SK-N-SH treated with all-trans-retinoic acid at 6 μM for 48 hours (cell line): ENCODE data around the gene LRRC7.

ENCODE experiments used
- ATAC-seq: fragments of 200-7000 bp; cut with Tn5 transposase; 3 replicates; pipeline ENCODE4 v1.9.1; 2020; ENCODE audit warnings: mild to moderate bottlenecking, moderate library complexity
- BACH2 ChIP-seq: fragments of 250-450 bp; sonication (Bioruptor Pico); IDR thresholded peaks from 2 replicates; pipeline ENCODE4 v1.9.0; 2021; ENCODE audit warnings: mild to moderate bottlenecking, borderline replicate concordance
- CREB5 ChIP-seq: fragments of 250-450 bp; sonication (Bioruptor Pico); IDR thresholded peaks from 2 replicates; pipeline ENCODE4 v1.5.1; 2020; ENCODE audit warnings: low read depth, mild to moderate bottlenecking, moderate library complexity
- CSDC2 ChIP-seq: fragments of 250-450 bp; sonication (Bioruptor Pico); IDR thresholded peaks from 2 replicates; pipeline ENCODE4 v1.5.0; 2020; ENCODE audit warnings: mild to moderate bottlenecking, moderate library complexity
- CSRNP3 ChIP-seq: fragments of 250-450 bp; sonication (Bioruptor Pico); IDR thresholded peaks from 2 replicates; pipeline ENCODE4 v1.5.1; 2021; ENCODE audit warnings: mild to moderate bottlenecking, moderate library complexity
- OSR1 ChIP-seq: fragments of 250-450 bp; sonication (Bioruptor Pico); IDR thresholded peaks from 2 replicates; pipeline ENCODE4 v1.8.0; 2022; ENCODE audit warnings: moderate library complexity, mild to moderate bottlenecking, inconsistent platforms
- PATZ1 ChIP-seq: fragments of 250-450 bp; sonication (Bioruptor Pico); IDR thresholded peaks from 2 replicates; pipeline ENCODE4 v1.8.0; 2020; ENCODE audit warnings: mild to moderate bottlenecking, moderate library complexity, borderline replicate concordance
- PPARA ChIP-seq: fragments of 250-450 bp; sonication (Bioruptor Pico); IDR thresholded peaks from 2 replicates; pipeline ENCODE4 v1.5.0; 2020; ENCODE audit warnings: mild to moderate bottlenecking, borderline replicate concordance
- RARB ChIP-seq: fragments of 250-450 bp; sonication (Bioruptor Pico); IDR thresholded peaks from 2 replicates; pipeline ENCODE4 v1.8.0; 2021; ENCODE audit warnings: mild to moderate bottlenecking, moderate library complexity
- SNAI2 ChIP-seq: fragments of 250-450 bp; sonication (Bioruptor Pico); IDR thresholded peaks from 2 replicates; pipeline ENCODE4 v1.5.0; 2020; ENCODE audit warnings: mild to moderate bottlenecking, moderate library complexity
- TCF4 ChIP-seq: fragments of 250-450 bp; sonication (Bioruptor Pico); IDR thresholded peaks from 2 replicates; pipeline ENCODE4 v1.8.0; 2021; ENCODE audit warnings: mild to moderate bottlenecking, moderate library complexity, borderline replicate concordance
- TOX ChIP-seq: fragments of 250-450 bp; sonication (Bioruptor Pico); IDR thresholded peaks from 2 replicates; pipeline ENCODE4 v1.8.0; 2021; ENCODE audit warnings: mild to moderate bottlenecking, moderate library complexity, borderline replicate concordance
- ZC3H10 ChIP-seq: fragments of 250-450 bp; sonication (Bioruptor Pico); IDR thresholded peaks from 2 replicates; pipeline ENCODE4 v1.5.1; 2021; ENCODE audit warnings: mild to moderate bottlenecking, moderate library complexity
- ZFP3 ChIP-seq: fragments of 250-450 bp; sonication (Bioruptor Pico); IDR thresholded peaks from 2 replicates; pipeline ENCODE4 v1.5.0; 2020; ENCODE audit warnings: mild to moderate bottlenecking, moderate library complexity
- ZNF565 ChIP-seq: fragments of 450-650 bp; formaldehyde crosslinking; conservative IDR thresholded peaks from 2 replicates; pipeline ENCODE4 v1.5.0; 2020; ENCODE audit warnings: low read depth, mild to moderate bottlenecking, moderate library complexity
- ZNF70 ChIP-seq: fragments of 450-650 bp; formaldehyde crosslinking; IDR thresholded peaks from 2 replicates; pipeline ENCODE4 v1.5.0; 2020; ENCODE audit warnings: mild to moderate bottlenecking, moderate library complexity
- TF ChIP-seq, protein P1 (sequence below): fragments of 250-450 bp; sonication (Bioruptor Pico); IDR thresholded peaks from 2 replicates; pipeline ENCODE4 v1.5.0; 2020; ENCODE audit warnings: mild to moderate bottlenecking, moderate library complexity

LRRC7 gene

GRCh38 chr1:69638673-69639072 lies 71.0 kb downstream of the LRRC7 start:
- no peak for ATAC-seq
- no peak for TF ChIP-seq PATZ1 (CRISPR knock-in tag)
- no peak for TF ChIP-seq ZFP3

DNA sequence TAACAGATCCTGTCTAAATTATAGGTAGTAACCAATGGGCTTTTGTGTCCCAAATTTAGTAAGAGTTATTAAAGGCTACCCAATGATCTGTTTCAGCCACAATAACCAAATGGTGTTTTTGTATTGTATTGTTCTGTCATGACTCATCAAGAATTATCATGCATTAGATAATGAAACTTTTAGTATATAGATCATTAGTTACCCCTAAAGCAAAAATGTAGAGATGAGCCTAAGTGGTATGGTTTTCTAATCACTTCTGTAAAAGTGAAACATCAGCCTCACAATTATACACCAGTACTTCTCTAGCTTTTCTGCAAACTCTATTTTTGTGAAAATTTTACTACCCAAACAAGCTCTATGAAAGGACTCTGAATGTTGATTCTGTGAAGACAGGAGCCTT lies 71.4 kb downstream of the LRRC7 start:
- no peak for ATAC-seq
- no peak for TF ChIP-seq BACH2 (CRISPR knock-in tag)
- no peak for TF ChIP-seq RARB
- TF ChIP-seq ZNF565 (CRISPR knock-in tag): no peak
- TF ChIP-seq OSR1 (CRISPR knock-in tag): no peak
- TF ChIP-seq CSDC2 (CRISPR knock-in tag): no peak

DNA sequence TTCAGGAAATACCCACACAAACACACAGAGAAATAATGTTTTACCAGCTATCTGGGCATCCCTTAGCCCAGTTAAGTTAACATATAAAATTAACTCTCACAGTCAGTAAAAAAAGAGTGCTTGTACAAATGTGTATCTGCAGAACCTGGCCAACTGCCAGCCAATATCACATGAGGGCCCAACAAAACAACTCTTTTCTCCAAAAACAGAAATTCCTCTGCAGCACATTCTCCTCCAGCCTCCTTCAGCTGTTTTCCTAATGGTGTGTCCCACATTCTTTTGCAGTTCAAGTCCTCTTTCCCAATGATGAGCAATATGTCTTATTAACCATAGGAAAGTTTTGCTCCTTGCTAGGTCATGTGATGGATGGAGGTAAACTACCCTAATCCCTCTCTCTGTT lies 75.5 kb downstream of the LRRC7 start:
- TF ChIP-seq, protein P1, sequence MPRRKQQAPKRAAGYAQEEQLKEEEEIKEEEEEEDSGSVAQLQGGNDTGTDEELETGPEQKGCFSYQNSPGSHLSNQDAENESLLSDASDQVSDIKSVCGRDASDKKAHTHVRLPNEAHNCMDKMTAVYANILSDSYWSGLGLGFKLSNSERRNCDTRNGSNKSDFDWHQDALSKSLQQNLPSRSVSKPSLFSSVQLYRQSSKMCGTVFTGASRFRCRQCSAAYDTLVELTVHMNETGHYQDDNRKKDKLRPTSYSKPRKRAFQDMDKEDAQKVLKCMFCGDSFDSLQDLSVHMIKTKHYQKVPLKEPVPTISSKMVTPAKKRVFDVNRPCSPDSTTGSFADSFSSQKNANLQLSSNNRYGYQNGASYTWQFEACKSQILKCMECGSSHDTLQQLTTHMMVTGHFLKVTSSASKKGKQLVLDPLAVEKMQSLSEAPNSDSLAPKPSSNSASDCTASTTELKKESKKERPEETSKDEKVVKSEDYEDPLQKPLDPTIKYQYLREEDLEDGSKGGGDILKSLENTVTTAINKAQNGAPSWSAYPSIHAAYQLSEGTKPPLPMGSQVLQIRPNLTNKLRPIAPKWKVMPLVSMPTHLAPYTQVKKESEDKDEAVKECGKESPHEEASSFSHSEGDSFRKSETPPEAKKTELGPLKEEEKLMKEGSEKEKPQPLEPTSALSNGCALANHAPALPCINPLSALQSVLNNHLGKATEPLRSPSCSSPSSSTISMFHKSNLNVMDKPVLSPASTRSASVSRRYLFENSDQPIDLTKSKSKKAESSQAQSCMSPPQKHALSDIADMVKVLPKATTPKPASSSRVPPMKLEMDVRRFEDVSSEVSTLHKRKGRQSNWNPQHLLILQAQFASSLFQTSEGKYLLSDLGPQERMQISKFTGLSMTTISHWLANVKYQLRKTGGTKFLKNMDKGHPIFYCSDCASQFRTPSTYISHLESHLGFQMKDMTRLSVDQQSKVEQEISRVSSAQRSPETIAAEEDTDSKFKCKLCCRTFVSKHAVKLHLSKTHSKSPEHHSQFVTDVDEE (CRISPR knock-in tag): no peak
- TF ChIP-seq CREB5 (CRISPR knock-in tag): no peak
- no peak for ATAC-seq

- TF ChIP-seq ZFP3 (no peak), CREB5 (CRISPR knock-in tag) (no peak), RARB (no peak), PPARA (CRISPR knock-in tag) (no peak), ZNF70 (CRISPR knock-in tag) (no peak), TCF4 (CRISPR knock-in tag) (no peak), TOX (CRISPR knock-in tag) (no peak), OSR1 (CRISPR knock-in tag) (no peak), CSRNP3 (no peak), ZC3H10 (no peak), SNAI2 (CRISPR knock-in tag) (no peak), BACH2 (CRISPR knock-in tag) (no peak)
- TF ChIP-seq, protein P1 (CRISPR knock-in tag): no peak
- ATAC-seq: no peak
These were observed 77.8 kb downstream of the LRRC7 start for GRCh38 chr1:69645477-69645876.
